Daoy (cell line): ENCODE measurements around the gene CYP2J2. TPM values are rescaled to one million over a fixed set of nuclear protein-coding genes. Genes with fewer than 3 reads are reported as not detected.
"Not testable (repeated sequence)": the region's sequence is repeated elsewhere in the genome, so short reads cannot be mapped to it uniquely, and the experiment has no call there.

Experiments used
- DNase-seq: peaks from one replicate; pipeline ENCODE4 v3.0.0-alpha.2; 2015; ENCODE audit warnings: low read depth
- total RNA-seq: library from RNA; depleted of rRNA; stranded (reverse); fragments of >200 nt; shearing (Covaris generic); gene quantifications from 2 replicates; pipeline ENCODE4 v1.2.3, GENCODE V29; 2014

Gene CYP2J2
- total RNA-seq, 1 experiment from 2014 or later = 4.7 TPM

DNA sequence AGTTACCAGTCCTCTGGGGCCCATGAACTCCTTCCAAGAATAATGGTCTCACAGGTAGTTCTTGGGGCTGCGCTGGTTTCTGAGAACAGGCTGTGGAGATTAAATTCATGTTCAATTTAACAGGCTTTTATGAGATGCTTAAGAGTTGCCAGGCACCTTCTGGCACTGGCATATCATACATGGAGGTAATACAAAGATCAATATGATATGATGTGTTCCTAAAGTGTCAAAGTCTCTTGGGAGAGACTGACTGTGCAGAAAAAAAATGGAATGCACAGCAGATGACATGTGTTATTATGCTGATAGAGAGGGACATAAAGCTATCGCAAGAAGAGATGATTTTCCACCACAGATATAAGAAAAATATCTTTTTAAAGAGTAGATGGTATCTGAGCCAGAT lies 6.8 kb downstream of the CYP2J2 start:
- DNase-seq = no peak

DNA sequence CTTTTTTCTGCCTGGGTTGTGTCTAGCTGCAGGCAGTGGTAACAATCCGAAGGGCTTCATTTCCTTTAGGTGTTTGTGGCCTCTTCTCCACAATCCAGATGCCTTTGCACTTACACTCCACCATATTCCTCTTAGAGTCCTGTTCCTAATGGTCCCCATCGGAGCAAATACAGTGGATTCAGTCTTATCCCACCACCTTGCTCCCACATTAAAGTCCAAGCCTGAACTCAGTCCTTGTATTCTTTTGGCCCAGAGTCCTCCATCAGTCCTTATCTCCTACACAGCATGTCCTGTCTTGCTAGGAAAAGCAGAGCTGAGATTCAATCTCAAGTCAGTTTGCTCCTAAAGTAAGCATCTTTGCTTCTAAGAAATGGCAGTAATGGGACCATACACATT lies 8.8 kb downstream of the CYP2J2 start:
- DNase-seq = no peak

DNA sequence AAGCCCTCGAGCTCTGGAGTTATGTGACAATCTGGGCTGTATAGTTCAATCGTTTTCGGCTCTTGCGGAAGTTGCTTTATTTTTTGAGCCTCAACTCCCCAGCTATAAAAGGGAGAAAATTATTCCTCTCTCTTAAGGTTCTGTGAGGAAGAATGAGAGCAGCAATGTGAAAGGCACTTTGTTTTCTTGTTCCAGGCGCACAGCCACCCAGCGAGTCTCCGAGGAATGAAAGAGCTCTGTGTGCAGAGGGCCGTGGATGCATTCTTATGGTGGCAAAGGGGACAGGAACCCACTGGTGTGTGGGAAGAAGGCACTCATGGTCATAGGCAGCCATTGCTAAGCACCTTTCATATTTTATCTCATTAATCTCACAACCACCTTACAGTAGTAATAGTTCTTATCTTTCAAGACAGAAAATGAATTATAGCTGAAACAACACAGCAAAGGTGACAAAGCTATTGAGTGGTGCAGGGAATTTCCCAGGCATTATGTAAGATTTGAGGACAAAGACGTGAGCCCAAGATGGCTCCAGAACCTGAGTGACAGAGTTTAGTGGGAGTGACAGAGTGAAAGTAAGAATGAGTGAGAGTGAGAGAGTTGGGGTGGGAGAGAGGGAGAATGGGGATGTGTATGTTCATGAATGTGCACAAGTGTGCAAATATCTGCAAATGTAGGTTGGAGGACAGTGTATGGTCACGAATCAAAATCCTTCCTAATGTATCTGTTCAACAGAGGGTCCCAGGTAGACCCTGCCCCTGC lies 9.4 kb downstream of the CYP2J2 start:
- DNase-seq = no peak

DNA sequence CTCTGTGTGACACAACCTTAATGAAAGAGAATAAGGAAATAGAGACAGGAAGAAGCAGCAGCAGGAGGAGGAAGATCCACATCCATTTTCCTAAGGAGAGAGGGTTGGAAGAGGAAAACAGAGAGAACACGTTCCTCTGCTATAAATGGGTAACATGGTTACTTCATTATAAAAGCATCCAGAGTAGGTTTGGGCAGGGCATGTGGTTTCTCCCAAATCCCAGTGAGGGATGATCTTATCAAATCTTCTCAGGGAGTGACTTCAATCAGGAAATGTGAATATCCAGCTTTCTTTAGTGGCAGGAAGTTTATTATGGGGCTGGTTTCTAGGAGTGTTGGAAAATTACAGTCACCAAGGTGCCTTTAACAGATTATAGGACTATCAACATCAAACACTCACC lies 11.1 kb downstream of the CYP2J2 start:
- DNase-seq = peak; percentile 23

DNA sequence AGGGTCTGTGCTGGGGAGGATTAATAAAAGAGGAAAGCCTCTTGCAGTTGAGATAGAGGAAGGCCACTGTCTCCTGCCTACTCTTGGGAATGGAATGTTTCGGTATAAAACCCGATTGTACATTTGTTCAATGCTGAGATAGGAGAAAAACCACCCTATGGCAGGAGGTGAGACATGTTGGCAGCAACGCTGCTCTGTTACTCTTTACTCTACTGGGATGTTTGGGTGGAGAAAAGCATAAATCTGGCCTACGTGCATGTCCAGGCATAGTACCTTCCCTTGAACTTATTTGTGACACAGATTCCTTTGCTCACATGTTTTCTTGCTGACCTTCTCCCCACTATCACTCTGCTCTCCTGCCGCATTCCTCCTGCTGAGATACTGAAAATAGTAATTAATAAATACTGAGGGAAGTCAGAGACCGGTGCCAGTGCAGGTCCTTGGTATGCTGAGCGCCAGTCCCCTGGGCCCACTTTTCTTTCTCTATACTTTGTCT lies 11.7 kb downstream of the CYP2J2 start:
- DNase-seq = not testable (repeated sequence)

DNA sequence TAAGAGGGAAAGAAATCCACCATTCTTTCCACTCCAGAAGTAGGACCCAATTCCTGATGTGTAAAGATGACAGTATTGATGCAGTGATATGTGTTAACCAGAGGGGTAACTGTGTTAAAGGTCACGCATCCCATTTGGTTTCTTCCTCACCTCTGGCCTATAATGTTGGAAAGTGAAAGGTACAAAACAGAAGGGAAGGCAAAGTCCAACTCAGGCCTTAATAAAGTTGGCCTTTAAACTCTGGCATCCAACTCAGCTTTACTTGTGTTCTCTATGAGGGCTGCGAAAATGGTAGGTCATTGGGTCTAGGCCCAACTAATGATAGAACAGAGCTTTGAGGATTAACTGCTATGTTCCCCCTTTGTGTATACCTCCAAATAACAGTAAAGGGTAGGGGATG lies 17.9 kb downstream of the CYP2J2 start:
- DNase-seq = no peak

DNA sequence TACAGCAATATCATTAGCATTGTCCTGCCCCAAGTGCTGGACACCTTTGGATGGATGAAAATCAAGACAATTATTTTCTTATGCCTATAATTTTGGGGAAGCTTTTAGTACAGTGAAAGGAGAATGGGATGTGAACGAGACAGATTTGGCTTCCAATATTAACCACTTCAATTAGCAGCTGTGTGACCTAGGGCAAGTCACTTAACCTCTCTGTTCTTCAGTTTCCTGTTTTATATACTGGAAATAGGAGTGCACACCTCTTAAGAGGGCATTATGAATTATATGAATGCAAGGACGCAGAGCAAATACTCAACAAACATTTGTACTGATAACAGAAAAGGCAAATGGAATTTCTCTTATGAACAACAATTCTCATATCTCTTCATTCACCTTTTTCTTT lies 18.5 kb downstream of the CYP2J2 start:
- no peak for DNase-seq

DNA sequence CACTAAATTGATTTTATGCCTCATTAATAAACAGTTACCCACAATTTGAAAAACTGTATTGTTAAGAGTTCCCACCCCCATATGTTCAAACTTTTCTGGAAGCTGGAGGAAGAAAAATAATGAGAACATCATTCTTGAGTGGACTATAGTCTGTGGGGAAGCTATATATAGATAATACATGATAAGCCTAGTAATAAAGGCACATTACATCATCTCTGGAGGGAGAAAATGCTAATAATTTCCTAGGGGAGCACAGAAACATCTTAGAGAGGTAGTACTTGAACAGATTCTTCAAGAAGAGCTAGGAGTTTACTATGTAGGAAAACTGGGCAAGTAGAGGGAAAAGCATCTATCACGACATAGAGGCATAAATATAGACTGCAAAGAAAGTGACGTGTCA lies 19.6 kb downstream of the CYP2J2 start:
- DNase-seq = no peak

DNA sequence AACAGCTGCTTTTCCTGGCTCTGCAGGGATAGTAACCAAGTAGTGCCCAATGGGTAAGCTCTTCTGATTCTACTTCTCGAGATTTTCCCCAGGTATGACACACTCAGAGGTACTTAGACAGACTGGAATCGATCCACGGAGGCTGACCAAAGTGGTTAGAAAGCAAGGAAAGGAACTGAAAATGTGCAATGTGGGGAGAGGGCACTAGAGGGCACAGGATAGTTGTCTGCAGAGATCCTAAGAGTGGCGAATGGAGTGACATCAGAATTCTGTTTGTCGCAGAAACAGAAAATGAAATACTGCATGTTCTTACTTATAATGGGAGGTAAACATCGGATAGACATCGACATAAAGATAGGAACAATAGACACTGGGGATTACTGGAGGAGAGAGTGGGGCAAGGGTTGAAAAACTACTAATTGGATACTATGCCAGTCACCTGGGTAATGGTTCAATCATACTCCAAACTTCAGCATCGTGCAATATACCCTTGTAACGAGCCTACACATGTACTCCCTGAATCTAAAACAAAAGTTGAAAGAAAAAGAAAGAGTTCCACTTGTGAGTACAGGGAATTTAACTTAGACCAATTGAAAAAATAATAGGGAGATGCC lies 23.3 kb downstream of the CYP2J2 start:
- peak; percentile 34 for DNase-seq

DNA sequence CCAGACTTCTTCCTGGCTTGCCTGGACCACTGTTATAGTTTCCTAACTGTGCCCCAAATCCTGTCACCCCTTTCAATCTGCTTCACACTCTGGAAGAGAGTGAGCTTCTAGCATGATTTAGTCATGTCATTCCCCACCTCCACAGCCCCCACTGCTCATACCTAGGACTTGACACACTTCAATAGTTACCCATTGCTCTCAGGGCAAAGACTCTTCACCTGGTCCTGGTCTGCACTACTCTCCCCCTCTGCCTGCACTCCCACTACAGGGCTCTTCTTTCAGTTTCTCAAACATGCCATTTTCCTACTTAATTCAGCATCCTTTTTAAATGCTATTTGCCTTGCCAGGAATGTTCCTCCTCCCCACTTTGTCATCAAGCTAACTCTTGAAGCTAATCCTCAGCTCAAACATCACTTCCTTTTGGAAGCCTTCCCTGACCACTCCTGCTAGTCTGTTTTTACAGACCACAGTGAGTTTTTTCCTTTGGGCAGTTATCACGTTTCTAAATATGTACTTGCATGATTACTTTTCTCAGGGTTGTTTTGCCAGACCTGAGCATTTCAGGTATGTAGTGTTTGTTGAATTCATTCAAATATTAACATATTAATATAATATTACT lies 24.7 kb downstream of the CYP2J2 start:
- DNase-seq = no peak

DNA sequence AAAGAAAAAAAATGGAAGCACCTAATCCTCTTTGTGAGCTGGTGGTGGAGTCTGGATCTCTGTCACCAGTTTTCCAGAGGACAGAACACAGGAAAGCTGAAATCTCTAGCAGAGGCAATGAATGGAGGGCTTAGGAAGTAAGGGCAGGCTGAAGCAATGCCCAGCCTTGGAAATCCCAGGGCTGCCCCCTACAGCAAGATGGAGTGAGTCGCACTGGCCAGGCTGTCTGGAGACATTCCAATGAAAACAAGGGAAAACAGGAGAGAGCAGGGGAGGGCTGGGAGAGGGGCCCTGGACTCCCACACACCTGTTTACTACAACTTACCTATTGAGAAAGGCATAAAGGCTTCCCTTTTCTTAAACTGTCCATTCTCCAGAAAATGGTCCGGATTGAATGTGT lies 25.9 kb downstream of the CYP2J2 start:
- DNase-seq = peak; percentile 16

DNA sequence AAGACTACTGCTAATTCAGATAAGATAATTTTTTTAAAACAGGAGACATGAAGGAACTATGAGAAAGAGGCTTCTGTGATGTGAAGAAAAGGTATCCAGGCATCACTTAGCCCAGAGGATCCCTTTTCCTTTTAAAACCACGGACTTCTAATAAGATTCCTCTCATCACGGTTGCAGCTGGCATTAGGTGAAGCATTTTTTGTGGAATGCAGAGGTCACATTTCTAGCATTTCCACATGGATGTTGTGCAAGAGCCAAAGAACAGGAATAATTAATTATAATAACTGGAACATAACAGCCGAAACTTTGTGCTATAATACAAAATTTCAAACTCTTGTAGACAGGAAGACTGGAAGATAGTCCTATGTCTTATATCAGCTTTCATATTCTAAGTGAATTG lies 27.6 kb downstream of the CYP2J2 start:
- no peak for DNase-seq

DNA sequence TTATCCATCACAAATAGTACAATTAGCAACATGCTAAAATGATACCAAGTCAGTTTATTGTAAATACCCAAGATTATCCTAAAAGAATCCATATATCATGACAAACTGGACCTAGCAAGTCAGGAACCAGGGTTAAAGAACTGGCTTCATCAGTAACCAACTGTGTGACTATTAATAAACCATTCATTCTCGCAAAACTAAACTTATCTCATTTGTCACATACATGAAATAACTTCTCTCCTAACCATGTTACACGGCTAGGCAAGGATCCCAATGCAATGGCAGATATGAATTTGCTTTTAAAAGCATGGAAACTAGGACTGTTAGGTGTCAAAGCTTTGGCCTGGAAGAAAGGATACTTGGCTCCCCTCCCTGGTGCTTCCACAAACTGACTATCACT lies 29.4 kb downstream of the CYP2J2 start:
- no peak for DNase-seq

DNA sequence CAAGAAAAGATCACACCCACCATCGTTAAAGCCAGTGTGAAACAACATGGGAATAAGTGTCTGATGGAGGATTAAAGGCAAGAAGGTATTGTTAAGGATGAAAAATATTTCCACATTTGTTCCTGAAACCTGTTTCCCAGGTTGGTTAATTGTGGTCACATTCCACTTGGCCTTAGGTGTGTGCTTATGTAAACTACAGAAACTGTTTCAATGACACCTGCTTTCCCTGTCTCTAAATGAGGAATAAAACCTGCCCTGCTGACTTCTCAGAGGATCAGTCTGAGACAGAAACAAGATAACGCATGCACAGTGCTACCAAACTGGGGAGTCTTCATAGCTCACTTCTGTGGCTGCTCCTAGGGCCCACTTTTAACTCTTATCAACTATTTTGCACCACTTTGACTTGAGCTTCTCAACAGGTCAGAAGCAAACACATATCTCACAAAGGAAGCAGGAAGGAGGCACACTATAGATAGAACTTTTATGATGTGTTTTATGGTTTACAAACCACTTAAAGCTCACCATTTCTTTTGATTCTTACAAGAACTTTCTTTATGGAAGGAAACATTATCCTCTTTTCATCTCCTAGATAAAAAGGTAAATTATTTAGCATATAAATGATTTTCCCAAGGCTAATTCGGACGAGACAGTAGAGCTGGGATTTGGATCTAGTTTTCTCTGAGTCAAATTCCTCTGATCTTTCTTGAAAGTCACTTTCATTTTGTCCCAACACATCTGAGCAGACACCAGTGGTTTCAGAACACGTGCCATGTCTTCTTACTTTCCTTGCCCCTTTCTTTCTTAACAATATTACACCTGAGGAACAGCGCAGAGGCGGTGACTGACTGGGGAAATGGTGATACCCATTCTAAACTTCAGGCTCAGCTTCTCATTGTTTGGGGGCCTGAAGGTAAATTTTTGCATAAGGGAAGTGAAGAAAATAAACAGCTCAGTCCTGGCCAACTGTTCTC lies 33.4 kb downstream of the CYP2J2 start:
- no peak for DNase-seq

DNA sequence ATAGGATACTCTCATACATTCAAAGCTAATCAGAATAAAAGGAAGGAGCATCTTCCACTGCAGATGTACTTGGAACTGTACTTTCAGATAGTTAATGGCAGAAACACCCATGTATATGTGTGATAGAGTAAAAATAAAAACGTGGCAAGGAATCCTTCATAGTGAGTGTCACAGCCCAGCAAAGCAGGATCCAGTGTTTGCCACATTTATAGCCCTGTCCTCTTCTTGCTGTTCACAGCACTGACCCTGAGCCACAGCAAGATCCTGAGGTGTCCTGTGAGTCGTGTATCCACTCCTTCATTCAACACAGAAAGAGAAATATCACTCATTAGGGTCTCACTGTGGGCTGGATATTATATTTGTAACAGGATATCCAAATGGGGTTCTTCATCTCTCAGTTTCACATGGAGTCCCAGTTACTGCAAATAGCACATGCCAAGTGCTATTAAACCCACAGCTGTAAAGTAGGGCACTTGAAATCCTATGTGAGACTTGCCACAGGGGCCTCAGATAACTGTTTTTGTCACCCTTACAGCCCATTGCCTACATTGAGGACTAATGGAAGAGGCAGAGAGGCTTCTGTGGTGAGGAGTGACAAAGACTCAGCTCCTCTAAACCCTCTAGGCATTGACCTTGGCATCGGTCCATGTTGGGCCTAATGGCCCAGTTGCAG lies 41.3 kb downstream of the CYP2J2 start:
- DNase-seq = no peak

DNA sequence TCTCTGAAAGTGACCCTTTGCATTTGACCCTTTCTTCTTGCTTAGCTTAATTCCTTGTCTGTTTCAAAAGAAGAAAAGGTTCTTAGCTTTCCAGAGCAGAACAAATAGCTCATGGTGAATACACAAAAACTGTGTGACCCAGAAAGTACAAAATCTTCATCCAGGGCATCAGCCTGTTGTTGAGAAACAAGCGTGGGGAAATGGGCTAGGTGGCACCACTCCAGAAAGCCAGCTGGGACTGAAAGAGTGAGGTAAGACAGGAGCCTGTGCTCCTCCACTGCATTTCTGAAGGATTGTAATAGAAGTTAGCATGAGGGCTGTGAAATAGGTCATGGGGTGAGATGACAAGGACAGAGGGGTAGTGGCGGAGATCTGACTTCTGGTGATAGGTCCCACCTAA lies 45.8 kb downstream of the CYP2J2 start:
- DNase-seq = no peak

DNA sequence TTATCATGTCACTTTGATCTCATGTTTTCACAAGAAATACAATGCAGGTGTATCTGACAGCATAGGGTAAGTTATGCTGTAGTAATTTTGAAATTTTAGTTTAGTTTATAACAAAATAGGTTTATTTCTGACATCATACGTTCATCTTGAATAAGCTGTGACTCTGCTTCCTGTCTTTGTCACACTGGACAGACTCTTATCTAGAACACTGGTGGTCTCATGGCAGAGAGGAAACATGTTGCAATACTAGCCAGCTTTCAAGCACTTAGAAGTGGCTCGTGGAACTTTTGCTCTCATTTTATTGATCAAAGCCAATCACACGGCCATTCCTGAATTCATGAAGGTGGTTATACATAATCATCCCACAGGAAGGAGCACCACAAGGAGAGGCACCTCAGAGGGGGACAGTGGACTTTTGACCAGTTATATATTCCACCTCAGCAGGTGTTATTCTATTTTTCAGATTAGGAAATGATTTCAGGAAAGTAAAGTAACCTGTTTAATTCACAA lies 46.5 kb downstream of the CYP2J2 start:
- peak; percentile 9 for DNase-seq

DNA sequence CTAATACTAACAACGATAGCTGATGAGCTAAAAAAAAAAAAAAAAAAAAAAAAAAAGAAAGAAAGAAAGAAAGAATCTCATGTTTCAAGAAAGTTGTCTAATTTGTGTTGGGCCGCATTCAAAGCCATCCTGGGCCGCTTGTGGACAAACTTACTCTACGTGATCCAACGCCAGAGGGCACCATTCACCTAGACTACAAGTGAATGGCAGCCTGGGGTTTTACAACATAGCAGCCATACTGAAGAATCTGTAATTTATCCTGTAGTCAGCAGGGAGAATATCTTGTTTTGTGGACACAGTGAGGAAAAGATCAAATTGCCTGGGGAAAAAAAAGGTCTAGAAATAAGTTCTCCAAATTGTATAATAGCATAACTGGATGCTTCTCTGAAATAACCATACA lies 47.0 kb downstream of the CYP2J2 start:
- DNase-seq = peak; percentile 78

DNA sequence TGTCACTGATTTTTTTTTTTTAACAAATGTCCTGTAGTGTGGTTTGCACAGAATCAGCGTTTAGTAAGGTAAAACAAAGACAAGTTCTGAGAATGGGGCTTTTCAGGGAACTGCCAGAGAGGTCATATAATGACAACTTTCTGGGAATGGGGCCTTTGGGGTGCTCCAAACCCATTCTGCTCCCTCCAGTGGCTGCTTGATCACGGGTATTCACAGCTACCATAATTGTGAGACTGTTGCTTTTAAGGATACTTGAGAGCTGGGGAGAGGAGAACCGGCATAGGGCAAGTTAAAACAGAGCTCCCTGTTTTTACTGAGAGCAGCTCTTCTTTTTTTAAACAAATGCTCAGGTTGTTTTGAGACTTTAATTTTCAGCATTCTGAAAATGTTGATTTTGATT lies 48.2 kb downstream of the CYP2J2 start:
- no peak for DNase-seq

DNA sequence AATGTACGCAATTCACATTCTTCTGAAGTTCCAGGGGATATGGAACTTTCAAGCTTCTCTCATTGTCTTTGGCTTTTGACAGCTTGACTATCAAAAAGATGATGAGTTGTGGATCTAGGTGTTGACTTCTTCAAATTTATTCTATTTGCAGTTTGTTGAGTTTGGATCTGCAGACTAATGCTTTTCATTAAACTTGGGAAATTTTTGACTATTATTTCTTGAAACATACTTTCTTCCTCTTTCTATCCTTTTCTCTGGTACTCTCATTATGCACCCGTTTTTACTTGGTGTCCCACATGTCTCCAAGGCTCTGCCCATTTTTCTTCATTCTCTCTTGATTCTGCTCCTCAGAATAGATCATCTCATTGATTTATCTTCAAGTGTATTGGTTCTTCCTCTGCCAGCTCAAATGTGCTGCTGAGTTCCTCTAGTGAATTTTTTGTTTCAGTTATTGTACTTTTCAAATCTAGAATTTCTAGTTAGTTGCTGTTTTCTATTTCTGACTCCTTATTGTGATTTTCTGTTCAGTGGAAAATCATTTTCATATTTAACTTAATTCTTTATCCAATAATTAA lies 49.4 kb downstream of the CYP2J2 start:
- no peak for DNase-seq

DNA sequence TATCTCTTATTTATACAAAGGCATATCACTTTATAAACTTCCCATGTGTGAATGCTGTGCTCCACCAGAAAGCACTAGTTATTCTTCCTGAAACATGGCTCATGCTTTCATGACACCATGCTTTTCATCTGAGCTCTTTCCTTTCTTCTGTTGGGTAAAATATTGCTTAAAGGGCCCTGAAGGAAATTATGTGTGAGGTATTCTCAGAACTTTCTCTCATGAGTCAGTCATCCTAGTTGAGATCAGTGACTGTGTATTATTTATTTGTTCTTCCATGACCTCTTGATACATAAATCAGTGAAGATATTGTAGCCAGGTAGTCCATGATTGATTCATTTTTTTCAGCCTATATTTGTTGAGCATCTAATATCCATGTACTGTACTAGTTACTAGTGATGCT lies 54.8 kb downstream of the CYP2J2 start:
- no peak for DNase-seq
